HepG2 (cell line): ENCODE data around the gene HSPA1B. TPM values are rescaled to one million over a fixed set of nuclear protein-coding genes. Genes with fewer than 3 reads are reported as not detected.
A peak's percentile ranks its signal among the peaks of the same experiment; 100 is the strongest.

Source experiments
- CHD2 ChIP-seq: IDR thresholded peaks from 2 replicates; pipeline ENCODE4 v1.6.1; 2011; ENCODE audit warnings: low read depth, low read length, improper control_type of control experiment
- GATAD2A ChIP-seq: IDR thresholded peaks from 2 replicates; pipeline ENCODE4 v1.6.1; 2016
- GPN1 ChIP-seq: sonication (generic); formaldehyde crosslinking; IDR thresholded peaks from 2 replicates; pipeline ENCODE4 v1.5.1; 2020; ENCODE audit warnings: missing genetic modification reagents, borderline replicate concordance
- HHEX ChIP-seq: IDR thresholded peaks from 2 replicates; pipeline ENCODE4 v1.6.1; 2016; ENCODE audit warnings: control low read depth
- HNF4G ChIP-seq, 2 experiments: sonication (generic) in 1 of 2; formaldehyde crosslinking in 1 of 2; IDR thresholded peaks; 2 replicates each; pipeline versions ENCODE4 v1.4.0 to v1.6.1; 2011 to 2020; ENCODE audit warnings: borderline replicate concordance in 2 of 2, low read depth in 2 of 2, mild to moderate bottlenecking in 2 of 2, low read length in 1 of 2, missing genetic modification reagents in 1 of 2, moderate library complexity in 1 of 2
- MED8 ChIP-seq: sonication (generic); formaldehyde crosslinking; IDR thresholded peaks from 2 replicates; pipeline ENCODE4 v1.8.1; 2023; ENCODE audit warnings: mild to moderate bottlenecking, missing genetic modification reagents; ENCODE audit not compliant: insufficient replicate concordance
- MXD4 ChIP-seq: IDR thresholded peaks from 2 replicates; pipeline ENCODE4 v1.6.1; 2016; ENCODE audit warnings: mild to moderate bottlenecking, missing biosample characterization, missing genetic modification reagents
- NR2F6 ChIP-seq, 2 experiments: IDR thresholded peaks; 2 replicates each; pipeline ENCODE4 v1.6.1; 2016; ENCODE audit warnings: antibody characterized with exemption in 1 of 2, mild to moderate bottlenecking in 1 of 2
- NR3C1 ChIP-seq: sonication (generic); formaldehyde crosslinking; IDR thresholded peaks from 2 replicates; pipeline ENCODE4 v1.4.0; 2020; ENCODE audit warnings: missing genetic modification reagents
- PLRG1 ChIP-seq: fragments of 450-650 bp; conservative IDR thresholded peaks from 2 replicates; pipeline ENCODE4 v1.6.1; 2016
- POLR2A ChIP-seq, 2 experiments: IDR thresholded peaks; 2 replicates each; pipeline ENCODE4 v1.6.1; 2011; ENCODE audit warnings: low read depth in 2 of 2, low read length in 2 of 2, mild to moderate bottlenecking in 1 of 2, moderate library complexity in 1 of 2; ENCODE audit not compliant: insufficient read depth in 1 of 2
- RBAK ChIP-seq: sonication (generic); formaldehyde crosslinking; IDR thresholded peaks from 2 replicates; pipeline ENCODE4 v1.5.1; 2020; ENCODE audit warnings: mild to moderate bottlenecking, missing genetic modification reagents
- RFXAP ChIP-seq: sonication (generic); formaldehyde crosslinking; IDR thresholded peaks from 2 replicates; pipeline ENCODE4 v1.4.0; 2020; ENCODE audit warnings: missing genetic modification reagents, borderline replicate concordance
- RXRB ChIP-seq: IDR thresholded peaks from 2 replicates; pipeline ENCODE4 v1.6.1; 2016; ENCODE audit warnings: borderline replicate concordance, missing genetic modification reagents, missing compliant biosample characterization
- SIX4 ChIP-seq: sonication (generic); formaldehyde crosslinking; IDR thresholded peaks from 2 replicates; pipeline ENCODE4 v1.4.0; 2020; ENCODE audit warnings: missing genetic modification reagents
- TARDBP ChIP-seq: sonication (generic); formaldehyde crosslinking; IDR thresholded peaks from 2 replicates; pipeline ENCODE4 v1.8.0; 2022; ENCODE audit warnings: mild to moderate bottlenecking, missing genetic modification reagents
- TBP ChIP-seq: sonication (generic); formaldehyde crosslinking; IDR thresholded peaks from 2 replicates; pipeline ENCODE4 v1.5.0; 2020; ENCODE audit warnings: missing genetic modification reagents
- ZBTB7A ChIP-seq: sonication (generic); formaldehyde crosslinking; IDR thresholded peaks from 2 replicates; pipeline ENCODE4 v1.8.0; 2022; ENCODE audit warnings: mild to moderate bottlenecking, missing genetic modification reagents
- ZKSCAN8 ChIP-seq: IDR thresholded peaks from 2 replicates; pipeline ENCODE4 v1.6.1; 2016; ENCODE audit warnings: borderline replicate concordance, missing genetic modification reagents, missing compliant biosample characterization
- ZNF136 ChIP-seq: sonication (generic); formaldehyde crosslinking; IDR thresholded peaks from 2 replicates; pipeline ENCODE4 v1.8.1; 2022; ENCODE audit warnings: low read depth, mild to moderate bottlenecking, moderate library complexity, missing genetic modification reagents
- ZNF143 ChIP-seq: sonication (generic); formaldehyde crosslinking; IDR thresholded peaks from 2 replicates; pipeline ENCODE4 v1.4.0; 2020; ENCODE audit warnings: missing genetic modification reagents
- ZNF282 ChIP-seq: fragments of 450-650 bp; IDR thresholded peaks from 2 replicates; pipeline ENCODE4 v1.6.1; 2018; ENCODE audit not compliant: partially characterized antibody
- ZNF34 ChIP-seq: sonication (generic); formaldehyde crosslinking; IDR thresholded peaks from 2 replicates; pipeline ENCODE4 v1.4.0; 2020; ENCODE audit warnings: mild to moderate bottlenecking, missing genetic modification reagents, borderline replicate concordance
- ZNF430 ChIP-seq: sonication (generic); formaldehyde crosslinking; IDR thresholded peaks from 2 replicates; pipeline ENCODE4 v1.9.0; 2021; ENCODE audit warnings: mild to moderate bottlenecking, missing genetic modification reagents
- ZNF460 ChIP-seq: sonication (generic); formaldehyde crosslinking; IDR thresholded peaks from 2 replicates; pipeline ENCODE4 v1.5.1; 2020; ENCODE audit warnings: missing genetic modification reagents, mild to moderate bottlenecking, borderline replicate concordance
- polyA plus RNA-seq, 8 experiments: library from polyadenylated mRNA; depleted of rRNA in 3 of 8; stranded (reverse) in 7 of 8; unstranded in 1 of 8; fragments of >200 nt; fragmentation: Illumina TruSeq in 4 of 8; extraction: Trizol in 4 of 8; gene quantifications; 2 replicates each; pipeline versions ENCODE4 v1.2.1 to v1.2.3, GENCODE V29; 2011 to 2016; ENCODE audit warnings: low read depth in 4 of 8, missing spikeins in 1 of 8, mixed read lengths in 1 of 8; ENCODE audit not compliant: insufficient read depth in 1 of 8
- total RNA-seq, 5 experiments: library from RNA; depleted of rRNA; stranded (reverse); fragments of >200 nt; fragmentation: Illumina TruSeq; extraction: Trizol; gene quantifications; 2 replicates each; pipeline ENCODE4 v1.2.3, GENCODE V29; 2016; ENCODE audit warnings: low read depth in 1 of 5
- TF ChIP-seq, protein P1 (sequence below): sonication (generic); formaldehyde crosslinking; IDR thresholded peaks from 2 replicates; pipeline ENCODE4 v1.4.0; 2020; ENCODE audit warnings: missing genetic modification reagents
- TF ChIP-seq, protein P2 (sequence below): sonication (generic); formaldehyde crosslinking; IDR thresholded peaks from 2 replicates; pipeline ENCODE4 v1.5.0; 2020; ENCODE audit warnings: missing genetic modification reagents
- TF ChIP-seq, protein P3 (sequence below): IDR thresholded peaks from 2 replicates; pipeline ENCODE4 v1.6.1; 2016; ENCODE audit warnings: missing compliant biosample characterization, missing genetic modification reagents, borderline replicate concordance
- TF ChIP-seq, protein P4 (sequence below): IDR thresholded peaks from 2 replicates; pipeline ENCODE4 v1.6.1; 2016; ENCODE audit warnings: low read depth

The HSPA1B gene
- total and polyA plus RNA-seq, 2 of the 13 experiments (the other 11 are each of a cell fraction or from before 2014, with no cell fraction given), result 26.0 to 186 TPM

DNA sequence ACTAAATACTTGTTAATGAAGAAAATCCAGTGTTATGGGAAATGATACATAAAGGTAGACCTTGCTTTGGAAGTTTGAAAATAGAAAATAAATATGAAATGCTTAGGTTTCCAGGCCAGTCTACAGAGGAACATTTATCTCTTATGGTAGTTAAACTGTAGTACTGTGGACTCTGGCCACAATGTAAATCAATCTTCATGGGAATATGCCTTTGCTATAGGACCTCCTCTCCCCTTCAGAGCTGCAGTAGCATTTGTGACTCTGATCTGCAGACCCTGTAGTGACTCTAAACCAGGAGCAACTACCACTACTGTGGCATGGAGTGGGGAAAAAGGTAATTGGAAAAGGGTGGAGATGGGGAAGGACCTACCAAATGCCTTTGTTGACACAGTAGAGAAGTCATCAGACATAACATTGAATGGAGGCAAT, 7.7 kb upstream of the HSPA1B start (continued):
- TF ChIP-seq MXD4 (CRISPR knock-in tag) (peak; percentile 17; the same call in 1 of the 2 replicates), MED8 (CRISPR knock-in tag) (no peak), POLR2A (IDR thresholded peaks at IDR 0.05; ENCODE audit: insufficient read depth in 1 of 2, low read depth in 2 of 2, low read length in 2 of 2) (peak; percentile 25 to 51; a peak in 2 of 4 replicates), ZNF34 (CRISPR knock-in tag) (0 out of 2 replicates have a peak, but pooled peaks have one; percentile 35), ZNF282 (no peak), SIX4 (no peak), HHEX (CRISPR knock-in tag) (no peak), ZNF143 (CRISPR knock-in tag) (no peak), ZNF460 (CRISPR knock-in tag) (no peak), ZNF136 (CRISPR knock-in tag) (no peak), ZKSCAN8 (CRISPR knock-in tag) (0 out of 2 replicates have a peak, but pooled peaks have one; percentile 6), ZNF430 (CRISPR knock-in tag) (peak; percentile 52; the same call in 1 of the 2 replicates), TARDBP (CRISPR knock-in tag) (no peak), CHD2 (no peak), GATAD2A (CRISPR knock-in tag) (peak; percentile 67), NR2F6 (IDR thresholded peaks at IDR 0.05) (0 out of 2 replicates have a peak, but pooled peaks have one; percentile 13), NR2F6 (CRISPR knock-in tag; IDR thresholded peaks at IDR 0.05) (no peak), HNF4G (IDR thresholded peaks at IDR 0.05; ENCODE audit: borderline replicate concordance, low read depth, low read length) (peak; percentile 30; the same call in 1 of the 2 replicates), HNF4G (CRISPR knock-in tag; IDR thresholded peaks at IDR 0.05; ENCODE audit: borderline replicate concordance, low read depth) (no peak; the same call in 1 of the 2 replicates), RBAK (CRISPR knock-in tag) (no peak), PLRG1 (no peak), RFXAP (no peak), RXRB (peak; percentile 49), ZBTB7A (peak; percentile 56; the same call in 1 of the 2 replicates), TBP (no peak), GPN1 (CRISPR knock-in tag) (no peak), NR3C1 (CRISPR knock-in tag) (no peak)
- TF ChIP-seq, protein P1, sequence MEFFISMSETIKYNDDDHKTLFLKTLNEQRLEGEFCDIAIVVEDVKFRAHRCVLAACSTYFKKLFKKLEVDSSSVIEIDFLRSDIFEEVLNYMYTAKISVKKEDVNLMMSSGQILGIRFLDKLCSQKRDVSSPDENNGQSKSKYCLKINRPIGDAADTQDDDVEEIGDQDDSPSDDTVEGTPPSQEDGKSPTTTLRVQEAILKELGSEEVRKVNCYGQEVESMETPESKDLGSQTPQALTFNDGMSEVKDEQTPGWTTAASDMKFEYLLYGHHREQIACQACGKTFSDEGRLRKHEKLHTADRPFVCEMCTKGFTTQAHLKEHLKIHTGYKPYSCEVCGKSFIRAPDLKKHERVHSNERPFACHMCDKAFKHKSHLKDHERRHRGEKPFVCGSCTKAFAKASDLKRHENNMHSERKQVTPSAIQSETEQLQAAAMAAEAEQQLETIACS, result 0 out of 2 replicates have a peak, but pooled peaks have one; percentile 23
- TF ChIP-seq, protein P2, sequence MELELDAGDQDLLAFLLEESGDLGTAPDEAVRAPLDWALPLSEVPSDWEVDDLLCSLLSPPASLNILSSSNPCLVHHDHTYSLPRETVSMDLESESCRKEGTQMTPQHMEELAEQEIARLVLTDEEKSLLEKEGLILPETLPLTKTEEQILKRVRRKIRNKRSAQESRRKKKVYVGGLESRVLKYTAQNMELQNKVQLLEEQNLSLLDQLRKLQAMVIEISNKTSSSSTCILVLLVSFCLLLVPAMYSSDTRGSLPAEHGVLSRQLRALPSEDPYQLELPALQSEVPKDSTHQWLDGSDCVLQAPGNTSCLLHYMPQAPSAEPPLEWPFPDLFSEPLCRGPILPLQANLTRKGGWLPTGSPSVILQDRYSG (CRISPR knock-in tag), result no peak
- TF ChIP-seq, protein P3, sequence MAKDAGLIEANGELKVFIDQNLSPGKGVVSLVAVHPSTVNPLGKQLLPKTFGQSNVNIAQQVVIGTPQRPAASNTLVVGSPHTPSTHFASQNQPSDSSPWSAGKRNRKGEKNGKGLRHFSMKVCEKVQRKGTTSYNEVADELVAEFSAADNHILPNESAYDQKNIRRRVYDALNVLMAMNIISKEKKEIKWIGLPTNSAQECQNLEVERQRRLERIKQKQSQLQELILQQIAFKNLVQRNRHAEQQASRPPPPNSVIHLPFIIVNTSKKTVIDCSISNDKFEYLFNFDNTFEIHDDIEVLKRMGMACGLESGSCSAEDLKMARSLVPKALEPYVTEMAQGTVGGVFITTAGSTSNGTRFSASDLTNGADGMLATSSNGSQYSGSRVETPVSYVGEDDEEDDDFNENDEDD, result no peak
- TF ChIP-seq, protein P4, sequence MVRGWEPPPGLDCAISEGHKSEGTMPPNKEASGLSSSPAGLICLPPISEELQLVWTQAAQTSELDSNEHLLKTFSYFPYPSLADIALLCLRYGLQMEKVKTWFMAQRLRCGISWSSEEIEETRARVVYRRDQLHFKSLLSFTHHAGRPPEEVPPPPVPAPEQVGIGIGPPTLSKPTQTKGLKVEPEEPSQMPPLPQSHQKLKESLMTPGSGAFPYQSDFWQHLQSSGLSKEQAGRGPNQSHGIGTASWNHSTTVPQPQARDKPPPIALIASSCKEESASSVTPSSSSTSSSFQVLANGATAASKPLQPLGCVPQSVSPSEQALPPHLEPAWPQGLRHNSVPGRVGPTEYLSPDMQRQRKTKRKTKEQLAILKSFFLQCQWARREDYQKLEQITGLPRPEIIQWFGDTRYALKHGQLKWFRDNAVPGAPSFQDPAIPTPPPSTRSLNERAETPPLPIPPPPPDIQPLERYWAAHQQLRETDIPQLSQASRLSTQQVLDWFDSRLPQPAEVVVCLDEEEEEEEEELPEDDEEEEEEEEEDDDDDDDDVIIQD (CRISPR knock-in tag), result 0 out of 2 replicates have a peak, but pooled peaks have one; percentile 7
